NCI-H226 (cell line): Measurements from ENCODE around the gene LMLN.
A peak's percentile ranks its signal among the peaks of the same experiment; 100 is the strongest.
"Not testable (repeated sequence)": the region's sequence is repeated elsewhere in the genome, so short reads cannot be mapped to it uniquely, and the experiment has no call there.

Experiments used
- DNase-seq: peaks from one replicate; pipeline ENCODE4 v3.0.0-alpha.2; 2015

The LMLN gene, protein sequence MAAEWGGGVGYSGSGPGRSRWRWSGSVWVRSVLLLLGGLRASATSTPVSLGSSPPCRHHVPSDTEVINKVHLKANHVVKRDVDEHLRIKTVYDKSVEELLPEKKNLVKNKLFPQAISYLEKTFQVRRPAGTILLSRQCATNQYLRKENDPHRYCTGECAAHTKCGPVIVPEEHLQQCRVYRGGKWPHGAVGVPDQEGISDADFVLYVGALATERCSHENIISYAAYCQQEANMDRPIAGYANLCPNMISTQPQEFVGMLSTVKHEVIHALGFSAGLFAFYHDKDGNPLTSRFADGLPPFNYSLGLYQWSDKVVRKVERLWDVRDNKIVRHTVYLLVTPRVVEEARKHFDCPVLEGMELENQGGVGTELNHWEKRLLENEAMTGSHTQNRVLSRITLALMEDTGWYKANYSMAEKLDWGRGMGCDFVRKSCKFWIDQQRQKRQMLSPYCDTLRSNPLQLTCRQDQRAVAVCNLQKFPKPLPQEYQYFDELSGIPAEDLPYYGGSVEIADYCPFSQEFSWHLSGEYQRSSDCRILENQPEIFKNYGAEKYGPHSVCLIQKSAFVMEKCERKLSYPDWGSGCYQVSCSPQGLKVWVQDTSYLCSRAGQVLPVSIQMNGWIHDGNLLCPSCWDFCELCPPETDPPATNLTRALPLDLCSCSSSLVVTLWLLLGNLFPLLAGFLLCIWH

DNA sequence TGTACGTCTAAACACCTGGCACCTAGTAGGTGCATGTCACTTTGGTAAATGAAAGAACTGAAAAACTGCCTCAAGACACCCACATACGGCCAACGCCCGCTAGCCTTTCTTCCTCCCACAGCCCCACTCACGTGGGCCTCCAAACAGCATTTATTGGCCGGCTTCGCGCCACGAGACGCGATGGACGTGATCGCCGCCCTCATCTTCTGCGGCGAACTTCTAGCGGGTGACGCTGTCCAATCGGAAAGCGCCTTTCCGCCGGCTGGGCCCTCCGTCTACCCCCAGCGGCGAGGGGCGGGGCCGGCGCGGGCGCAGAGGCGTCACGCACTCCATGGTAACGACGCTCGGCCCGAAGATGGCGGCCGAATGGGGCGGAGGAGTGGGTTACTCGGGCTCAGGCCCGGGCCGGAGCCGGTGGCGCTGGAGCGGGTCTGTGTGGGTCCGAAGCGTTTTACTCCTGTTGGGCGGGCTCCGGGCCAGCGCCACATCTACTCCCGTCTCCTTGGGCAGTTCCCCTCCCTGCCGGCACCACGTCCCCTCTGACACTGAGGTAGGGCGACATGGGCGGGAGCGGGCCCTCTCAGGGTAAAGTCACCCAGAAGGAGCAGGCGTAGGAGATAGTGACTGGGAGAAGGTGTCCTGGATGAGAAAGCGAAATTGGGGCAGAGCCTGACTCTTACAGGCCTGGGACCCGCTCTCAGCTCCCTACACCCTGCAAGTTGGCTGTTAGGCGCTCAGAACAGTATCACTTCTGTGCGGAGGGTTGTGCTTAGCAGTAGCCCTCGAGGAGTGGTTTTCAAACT is at the start of gene LMLN:
Gene LMLN (plus strand): TSS at position 327 of the 803 bp plus-strand sequence. CDS start 29 bp downstream, at position 356.
- peak; percentile 98 for DNase-seq

DNA sequence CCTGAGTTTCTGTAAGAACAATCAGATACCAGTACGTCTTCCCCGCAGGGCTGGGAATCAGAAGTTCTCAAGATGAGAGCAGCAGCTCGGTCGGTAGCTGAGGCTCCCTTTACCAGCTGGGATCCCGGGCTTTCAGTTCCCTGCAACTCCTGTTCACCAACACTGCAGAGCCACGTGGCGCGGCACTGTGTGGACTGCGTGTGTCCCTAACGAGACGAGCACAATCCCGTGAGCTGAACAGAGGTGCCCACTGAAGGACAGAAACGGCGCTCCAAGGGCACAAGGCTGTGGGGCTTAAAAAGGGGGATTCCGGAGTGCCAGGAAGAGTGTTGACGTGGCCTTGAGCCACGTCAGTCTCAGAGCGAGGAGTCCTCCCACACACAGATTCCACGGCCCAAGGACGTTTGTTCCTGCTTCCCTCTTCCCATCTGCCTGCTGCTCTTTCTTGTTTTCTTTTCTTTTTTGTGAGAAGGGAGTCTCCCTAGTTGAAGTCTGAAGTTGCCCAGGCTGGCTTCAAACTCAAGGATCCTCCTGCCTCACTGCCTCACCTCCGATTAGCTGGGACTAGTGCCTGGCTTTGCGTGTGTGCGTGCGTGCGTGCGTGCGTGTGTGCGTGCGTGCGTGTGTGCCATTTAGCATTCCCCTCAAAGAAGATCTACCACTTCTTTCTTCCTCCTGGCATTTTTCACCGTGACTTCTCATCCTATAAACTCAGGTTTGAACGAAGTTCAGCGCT is 47.1 kb upstream of the LMLN start:
- no peak for DNase-seq

DNA sequence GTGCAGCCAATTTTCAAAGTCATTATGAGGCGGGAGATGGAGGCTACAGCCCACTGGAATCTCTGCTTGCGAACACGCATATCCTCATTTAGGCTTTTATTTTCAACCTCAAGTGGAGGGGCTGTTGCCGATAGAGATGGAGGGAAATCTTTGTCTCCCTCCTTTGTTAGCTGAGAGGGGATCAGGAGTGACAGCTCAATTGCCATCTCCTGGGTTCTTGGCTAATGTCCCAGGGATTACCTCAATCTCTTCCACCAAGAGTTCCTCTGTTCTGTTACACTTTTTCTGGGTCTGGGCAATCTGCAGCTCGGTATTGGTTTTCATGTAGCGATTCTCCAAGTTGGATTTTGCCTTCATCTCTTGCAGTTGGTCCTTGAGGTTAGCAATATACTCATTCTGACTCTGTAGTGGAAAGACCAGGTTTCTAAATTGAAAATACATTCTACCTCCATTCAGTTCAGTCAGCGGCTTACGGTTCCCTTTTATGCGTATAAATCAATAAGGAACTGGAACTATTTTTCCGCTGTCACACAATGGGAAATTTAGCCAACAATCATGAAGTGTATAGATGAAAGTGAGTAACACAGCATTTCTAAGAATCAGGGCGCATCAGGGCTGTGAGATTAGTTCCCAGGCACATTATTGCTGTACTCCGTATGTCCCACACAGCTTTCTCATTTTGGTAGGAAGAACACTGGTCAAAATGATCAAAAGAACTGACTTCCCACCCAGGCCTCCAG is 46.2 kb upstream of the LMLN start:
- DNase-seq, result no peak

DNA sequence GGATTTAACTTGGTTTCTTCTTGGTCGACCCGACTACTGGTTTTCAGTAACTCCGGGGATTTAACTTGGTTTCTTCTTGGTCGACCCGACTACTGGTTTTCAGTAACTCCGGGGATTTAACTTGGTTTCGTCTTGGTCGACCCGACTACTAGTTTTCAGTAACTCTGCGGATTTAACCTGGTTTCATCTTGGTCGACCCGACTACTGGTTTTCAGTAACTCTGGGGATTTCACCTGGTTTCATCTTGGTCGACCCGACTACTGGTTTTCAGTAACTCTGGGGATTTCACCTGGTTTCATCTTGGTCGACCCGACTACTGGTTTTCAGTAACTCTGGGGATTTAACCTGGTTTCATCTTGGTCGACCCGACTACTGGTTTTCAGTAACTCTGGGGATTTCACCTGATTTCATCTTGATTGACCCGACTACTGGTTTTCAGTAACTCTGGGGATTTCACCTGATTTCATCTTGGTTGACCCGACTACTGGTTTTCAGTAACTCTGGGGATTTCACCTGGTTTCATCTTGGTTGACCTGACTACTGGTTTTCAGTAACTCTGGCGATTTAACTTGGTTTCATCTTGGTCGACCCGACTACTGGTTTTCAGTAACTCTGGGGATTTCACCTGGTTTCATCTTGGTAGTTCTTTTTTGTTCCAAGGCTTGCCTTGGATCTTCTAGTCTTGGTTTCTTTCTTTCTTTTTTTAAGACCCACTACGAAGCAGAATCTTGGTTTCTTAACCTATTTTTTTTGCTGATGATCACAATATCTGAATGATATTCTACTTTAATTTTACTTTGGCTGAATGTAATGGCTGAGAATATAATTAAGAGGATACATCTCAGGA is 38.4 kb upstream of the LMLN start:
- DNase-seq, result not testable (repeated sequence)

DNA sequence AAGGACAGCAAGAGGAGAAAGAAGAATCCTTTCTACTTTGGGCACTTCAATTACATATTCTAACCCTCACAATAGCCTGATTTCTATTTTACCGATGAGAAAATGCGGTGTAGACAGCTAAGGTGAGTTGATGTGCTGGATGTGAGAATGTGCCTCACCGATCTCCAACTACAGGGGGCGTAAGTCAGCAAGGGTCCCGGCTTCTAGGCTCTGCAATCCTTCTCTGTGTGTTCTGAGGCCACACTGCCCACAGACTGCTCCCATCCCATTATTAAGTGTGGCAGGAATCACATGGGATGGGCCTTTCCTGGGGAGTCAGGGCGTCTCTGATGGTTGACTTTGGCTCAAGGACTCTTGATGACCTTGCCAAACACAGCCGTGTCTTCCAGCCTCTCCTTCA is 33.6 kb upstream of the LMLN start:
- no peak for DNase-seq

GRCh38 chr3:197927578-197927977 is 32.4 kb upstream of the LMLN start:
- not testable (repeated sequence) for DNase-seq

DNA sequence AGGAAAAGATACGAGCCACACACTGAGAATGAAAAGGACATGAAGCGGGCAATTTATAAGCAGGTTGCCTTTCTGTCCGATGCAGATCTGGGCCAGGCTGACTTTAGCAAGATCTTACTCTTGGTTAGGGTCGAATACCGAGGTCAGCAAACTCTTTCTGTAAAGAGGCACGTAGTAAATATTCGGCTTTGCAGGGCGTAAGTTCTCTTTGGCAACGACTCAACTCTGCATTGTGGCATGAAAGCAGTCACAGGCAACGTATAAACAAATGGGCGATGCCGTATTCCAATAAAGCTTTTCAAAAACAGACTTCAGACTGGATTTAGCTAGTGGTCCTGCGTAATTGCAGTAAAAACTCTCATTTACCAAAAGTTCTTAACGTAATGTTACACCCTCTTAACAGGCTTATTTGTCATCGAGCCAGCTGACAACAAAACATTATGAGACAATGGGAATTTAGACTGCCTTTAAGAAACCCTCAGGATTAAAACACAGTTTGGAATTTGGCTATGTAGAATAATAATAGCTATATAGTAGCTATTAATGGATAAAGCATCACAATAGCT is 23.1 kb upstream of the LMLN start:
- DNase-seq, result no peak

- DNase-seq, result no peak
Measured at GRCh38 chr3:197940745-197941384, 19.2 kb upstream of the LMLN start.

DNA sequence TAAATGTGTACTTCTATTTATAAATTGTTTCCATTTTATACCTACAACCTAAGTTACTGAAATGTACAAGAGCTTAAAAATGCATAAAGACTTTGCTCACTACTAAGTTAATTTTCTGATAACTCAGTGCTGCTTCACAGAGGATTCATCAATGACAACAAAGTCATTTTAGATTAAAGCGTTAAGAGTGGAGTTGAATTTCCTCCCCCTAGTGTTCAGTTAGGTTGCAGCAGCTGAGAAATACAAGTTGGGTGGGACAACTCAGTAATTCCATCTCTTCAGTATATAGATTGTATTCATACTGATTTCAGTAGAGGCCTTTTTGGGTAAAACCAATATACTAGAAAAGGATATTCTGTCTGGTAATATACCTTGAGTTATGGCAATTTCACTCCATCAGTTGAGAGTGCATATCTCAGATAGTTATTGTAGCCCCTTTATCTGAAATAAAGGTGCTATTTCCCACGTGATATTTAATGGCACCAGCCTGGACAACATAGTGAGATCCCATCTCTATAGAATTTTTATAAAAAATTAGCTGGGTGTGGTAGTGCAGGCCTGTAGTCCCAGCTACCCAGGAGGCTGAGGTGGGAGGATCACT is 17.0 kb upstream of the LMLN start:
- peak; percentile 25 for DNase-seq

DNA sequence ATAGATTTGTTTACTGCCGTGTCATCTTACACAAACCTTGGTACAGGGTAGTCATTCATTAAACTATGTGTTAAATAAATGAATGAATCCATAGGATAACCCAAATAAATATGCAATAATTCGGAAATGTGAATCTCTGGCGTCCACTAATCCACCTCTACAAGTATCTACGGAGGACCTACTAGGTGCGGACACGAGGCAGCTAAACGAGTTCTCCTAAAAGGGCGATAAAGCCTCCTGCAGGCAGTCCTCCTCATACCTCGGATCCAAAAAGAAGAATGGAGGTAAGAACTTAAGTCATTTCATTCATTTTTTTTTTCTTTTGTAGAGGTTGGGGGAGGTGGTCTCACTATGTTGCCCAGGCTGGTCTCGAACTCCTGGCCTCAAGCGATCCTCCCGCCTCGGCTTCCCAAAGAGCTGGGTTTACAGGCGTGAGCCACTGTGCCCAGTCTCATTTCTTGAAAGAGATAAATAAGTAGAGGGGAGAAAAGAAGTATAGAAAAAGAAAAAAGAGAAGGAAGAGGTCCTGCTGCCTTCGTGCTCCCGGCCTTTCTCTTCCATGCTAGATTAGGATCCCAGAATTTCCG is 10.7 kb upstream of the LMLN start:
- DNase-seq, result no peak

DNA sequence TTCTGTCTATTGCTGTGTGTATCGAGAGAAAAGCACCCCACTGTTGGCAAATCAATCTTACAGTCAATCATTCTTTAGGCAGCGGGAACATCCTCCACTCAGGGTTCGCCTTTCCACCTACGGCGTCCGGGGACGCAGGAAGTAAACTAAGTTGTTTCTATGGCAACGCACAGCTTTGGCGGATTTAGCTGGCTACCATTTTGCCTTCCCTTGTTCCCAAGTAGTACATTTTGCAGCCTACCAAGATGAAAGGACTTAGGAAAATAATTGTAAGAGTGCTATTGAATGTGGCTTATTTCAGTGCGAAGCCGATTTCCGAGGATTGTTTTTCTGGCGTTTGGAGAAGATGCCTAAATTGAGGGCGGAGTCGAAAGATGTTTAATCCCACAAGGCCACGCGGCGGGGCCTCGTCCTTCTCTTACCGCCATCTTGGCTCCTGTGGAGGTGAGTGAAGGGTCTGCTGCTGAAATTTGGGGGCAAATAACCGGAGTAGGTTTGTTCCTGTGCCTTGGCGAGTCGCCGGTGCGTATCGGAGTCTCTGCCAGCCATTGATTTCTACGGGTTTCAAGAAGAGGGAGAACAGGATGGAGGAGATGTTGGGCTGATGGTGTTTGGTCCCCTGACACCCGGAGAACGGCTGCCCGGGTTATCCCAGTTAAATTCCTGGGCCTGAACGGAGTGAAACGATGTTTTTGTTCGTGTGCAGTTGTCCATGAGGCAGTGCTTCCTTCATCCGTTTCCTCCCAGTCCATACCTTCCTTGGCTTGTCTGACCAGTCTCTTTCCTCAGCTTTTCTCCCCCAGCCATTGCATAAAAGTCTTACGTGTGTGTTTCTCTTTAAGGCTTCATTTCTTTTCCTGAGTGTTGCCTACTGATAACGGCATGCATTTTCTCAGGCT is 10.0 kb upstream of the LMLN start, which contains the start of gene RPL35A:
Gene RPL35A (plus strand): TSS at position 413 of the 899 bp plus-strand sequence. CDS start 778 bp downstream, outside the sequence.
- peak; percentile 89 for DNase-seq

GRCh38 chr3:197950677-197951061 is 9.3 kb upstream of the LMLN start:
- DNase-seq, result no peak

DNA sequence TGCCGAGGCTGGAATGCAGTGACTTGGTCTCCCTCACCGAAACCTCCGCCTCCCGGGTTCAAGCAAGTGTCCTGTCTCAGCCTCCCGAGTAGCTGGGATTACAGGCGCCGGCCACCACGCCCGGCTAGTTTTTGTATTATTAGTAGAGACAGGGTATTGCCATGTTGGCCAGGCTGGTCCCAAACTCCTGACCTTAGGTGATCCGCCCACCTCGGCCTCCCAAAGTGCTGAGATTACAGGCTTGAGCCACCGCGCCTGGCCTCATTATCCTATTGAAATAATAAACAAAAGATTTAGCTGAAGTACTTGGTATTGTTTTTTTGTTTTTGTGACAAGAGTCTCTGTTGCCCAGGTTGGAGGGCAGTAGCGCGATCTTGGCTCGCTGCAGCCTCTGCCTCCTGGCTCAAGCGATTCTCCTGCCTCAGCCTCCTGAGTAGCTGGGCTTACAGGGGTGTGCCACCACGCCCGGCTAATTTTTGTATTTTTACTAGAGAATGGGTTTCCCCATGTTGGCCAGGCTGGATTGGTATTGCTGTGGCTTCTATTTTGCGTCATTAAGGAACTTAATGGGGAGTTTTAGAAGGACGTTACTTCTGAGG is 8.5 kb upstream of the LMLN start:
- DNase-seq, result no peak

DNA sequence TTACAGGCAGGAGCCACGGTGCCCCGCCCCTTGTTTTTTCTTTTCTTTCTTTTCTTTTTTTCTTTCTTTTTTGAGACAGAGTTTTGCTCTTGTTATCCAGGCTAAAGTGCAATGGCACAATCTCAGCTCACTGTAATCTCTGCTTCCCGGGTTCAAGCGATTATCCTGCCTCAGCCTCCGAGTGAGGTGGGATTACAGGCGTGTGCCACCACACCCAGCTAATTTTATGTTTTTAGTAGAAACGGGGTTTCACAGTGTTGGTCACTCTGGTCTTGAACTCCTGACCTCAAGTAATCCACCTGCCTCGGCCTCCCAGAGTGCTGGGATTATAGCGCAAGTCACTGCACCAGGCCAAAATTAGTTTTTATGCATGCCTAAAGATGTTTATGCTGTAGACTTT is 7.6 kb upstream of the LMLN start:
- no peak for DNase-seq

DNA sequence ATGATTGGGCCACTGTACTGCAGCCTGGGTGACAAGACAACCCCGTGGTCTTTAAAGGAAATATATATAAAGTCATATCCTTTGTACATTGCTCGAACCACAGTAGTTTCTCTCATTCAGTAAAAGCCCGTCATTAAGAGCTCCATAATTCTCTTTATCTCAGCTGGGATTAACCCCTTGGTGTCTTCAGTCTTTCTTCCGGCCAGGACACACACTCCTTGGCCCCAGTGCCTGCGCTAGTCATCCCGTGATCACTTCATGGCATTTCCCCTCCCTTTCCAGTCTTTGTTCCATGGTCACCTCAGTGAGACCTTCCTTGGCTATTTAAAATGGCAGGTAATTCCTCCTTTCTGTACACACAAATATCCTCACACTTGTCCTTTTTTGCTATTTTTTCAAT is 6.7 kb upstream of the LMLN start:
- no peak for DNase-seq

GRCh38 chr3:197953881-197954280 is 6.1 kb upstream of the LMLN start:
- DNase-seq, result no peak

GRCh38 chr3:197955892-197956477 is 4.0 kb upstream of the LMLN start:
- no peak for DNase-seq
